ENCODE results near the gene PXT1.

The PXT1 gene, protein sequence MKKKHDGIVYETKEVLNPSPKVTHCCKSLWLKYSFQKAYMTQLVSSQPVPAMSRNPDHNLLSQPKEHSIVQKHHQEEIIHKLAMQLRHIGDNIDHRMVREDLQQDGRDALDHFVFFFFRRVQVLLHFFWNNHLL

DNA sequence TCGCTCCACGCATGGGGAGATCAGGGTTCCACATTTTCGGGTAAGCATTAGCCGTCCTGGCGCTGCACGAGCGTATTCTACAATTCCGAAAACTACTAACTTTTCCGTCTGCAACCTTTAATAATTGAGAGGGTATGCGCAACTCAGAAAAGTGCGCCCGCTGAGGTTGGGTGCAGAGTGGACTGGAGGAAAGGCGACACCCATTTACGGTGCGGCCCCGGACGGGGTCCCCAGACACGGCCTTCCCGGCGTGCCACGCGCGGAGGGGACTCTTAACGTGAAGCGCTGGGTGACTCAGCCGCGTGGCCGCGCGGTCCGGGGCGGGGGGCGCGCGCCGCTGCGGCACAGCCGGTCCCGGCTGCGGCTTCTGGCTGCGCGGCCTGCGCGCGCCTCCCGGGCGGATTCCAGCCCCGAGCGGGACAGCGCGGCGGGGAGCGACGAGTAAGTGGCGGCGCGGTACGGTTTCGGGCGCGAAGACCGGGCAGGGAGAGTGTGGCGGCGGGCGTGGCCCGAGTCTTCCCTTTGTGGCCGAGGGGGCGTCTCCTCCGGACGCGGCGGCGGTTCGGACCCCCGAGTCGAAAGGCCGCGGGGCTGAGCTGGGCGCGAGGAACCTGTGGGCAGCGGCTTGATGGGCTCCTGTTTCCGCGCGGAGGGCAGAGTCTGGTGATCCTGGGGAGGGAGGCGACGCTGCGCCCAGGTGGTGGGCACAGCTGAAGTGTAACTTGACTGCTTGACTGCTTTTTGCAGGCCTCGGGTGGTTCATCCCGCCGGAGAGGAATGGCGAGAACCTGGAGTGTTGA, at the start of gene PXT1, which contains the start of gene KCTD20:
Gene PXT1 (minus strand): TSS at position 184 of the 800 bp plus-strand sequence. CDS start 16,772 bp downstream, outside the sequence.
Gene KCTD20 (plus strand): TSS at position 330 of the 800 bp plus-strand sequence. CDS start 27,098 bp downstream, outside the sequence.
- 0 out of 2 replicates have a peak, but pooled peaks cover 6% of the 10 kb centered on the region for H4K20me1 ChIP-seq (ENCODE audit: insufficient read depth)
- H3K27me3 ChIP-seq (ENCODE audit: insufficient read depth, low read depth), result no peaks in the 10 kb centered on the region
- H3K79me2 ChIP-seq (ENCODE audit: insufficient read depth, low read depth), result peaks cover 55% of the 10 kb centered on the region
- peak within 1 kb of the TSS; percentile 93 for H3K4me2 ChIP-seq
- peak within 1 kb of the TSS; percentile 94 for H3K9ac ChIP-seq
- peak within 1 kb of the TSS; percentile 93 for H2AFZ ChIP-seq (ENCODE audit: low read depth)
- no peak within 1 kb of the TSS for H3K4me3 ChIP-seq (IDR thresholded peaks at IDR 0.05; ENCODE audit: insufficient read depth, low read depth, low read length)
- H3K27ac ChIP-seq, result peak within 1 kb of the TSS; percentile 89
- H3K36me3 ChIP-seq (ENCODE audit: insufficient read depth), result no peaks in the 10 kb centered on the region
- H3K4me1 ChIP-seq (ENCODE audit: low read depth, poor library complexity, severe bottlenecking), result peaks cover 35% of the 10 kb centered on the region
- no peak for TF ChIP-seq CTCF (conservative IDR thresholded peaks at IDR 0.05; ENCODE audit: low read depth, low read length)

DNA sequence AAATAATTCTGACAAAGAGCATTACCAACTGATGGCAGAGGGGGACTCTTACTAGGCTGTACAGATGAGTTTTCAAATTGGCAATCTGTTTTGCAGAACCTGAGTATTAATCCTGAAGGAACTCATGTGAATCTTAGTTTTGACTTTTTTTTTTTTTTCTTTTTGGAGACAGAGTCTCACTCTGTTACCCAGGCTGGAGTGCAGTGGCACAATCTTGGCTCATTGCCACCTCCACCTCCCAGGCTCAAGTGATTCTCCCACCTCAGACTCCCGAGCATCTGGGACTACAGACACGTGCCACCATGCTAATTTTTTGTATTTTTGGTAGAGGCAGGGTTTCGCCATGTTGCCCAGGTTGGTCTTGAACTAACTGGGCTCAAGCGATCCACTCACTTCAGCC, 49.4 kb upstream of the PXT1 start:
- TF ChIP-seq CTCF (conservative IDR thresholded peaks at IDR 0.05; ENCODE audit: low read depth, low read length), result no peak
- Histone ChIP-seq H3K79me2 (ENCODE audit: insufficient read depth, low read depth) (no peaks in the 10 kb centered on the region), H2AFZ (ENCODE audit: low read depth) (no peak overlapping the region), H3K9ac (no peak overlapping the region), H3K27me3 (ENCODE audit: insufficient read depth, low read depth) (no peaks in the 10 kb centered on the region), H4K20me1 (ENCODE audit: insufficient read depth) (no peaks in the 10 kb centered on the region), H3K4me2 (no peak overlapping the region), H3K27ac (no peak overlapping the region), H3K4me3 (IDR thresholded peaks at IDR 0.05; ENCODE audit: insufficient read depth, low read depth, low read length) (no peak overlapping the region), H3K36me3 (ENCODE audit: insufficient read depth) (no peaks in the 10 kb centered on the region; the same call in 1 of the 2 replicates), H3K4me1 (ENCODE audit: low read depth, poor library complexity, severe bottlenecking) (no peaks in the 10 kb centered on the region)

DNA sequence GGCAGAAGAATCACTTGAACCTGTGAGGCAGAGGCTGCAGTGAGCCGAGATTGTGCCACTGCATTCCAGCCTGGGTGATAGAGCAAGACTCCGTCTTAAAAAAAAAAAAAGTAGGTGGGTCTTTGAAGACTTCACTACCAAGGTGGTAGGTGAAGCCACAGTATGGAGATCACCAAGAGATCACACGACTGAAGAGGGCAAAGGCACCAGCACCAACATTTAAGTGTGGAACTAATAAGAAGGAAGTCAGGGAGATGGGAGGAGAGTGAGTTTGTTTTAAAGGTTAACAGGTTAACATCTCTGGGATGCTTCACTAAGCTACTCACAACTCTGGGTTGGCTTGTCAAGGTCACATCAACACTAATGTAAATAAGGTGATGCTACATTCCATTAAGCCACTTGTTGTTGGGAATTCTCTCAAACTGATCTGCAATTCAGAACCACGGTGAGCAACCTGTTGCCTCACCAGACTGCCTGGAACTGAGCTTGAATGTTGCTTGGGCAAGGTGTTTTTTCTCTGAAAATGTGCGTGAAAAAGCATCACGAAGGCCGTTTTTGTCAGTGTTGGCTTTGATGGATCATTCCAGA, 48.8 kb upstream of the PXT1 start:
- Histone ChIP-seq H3K27ac (no peak overlapping the region), H3K9ac (no peak overlapping the region), H4K20me1 (ENCODE audit: insufficient read depth) (no peaks in the 10 kb centered on the region), H3K4me2 (no peak overlapping the region), H2AFZ (ENCODE audit: low read depth) (no peak overlapping the region), H3K36me3 (ENCODE audit: insufficient read depth) (no peaks in the 10 kb centered on the region; the same call in 1 of the 2 replicates), H3K4me3 (IDR thresholded peaks at IDR 0.05; ENCODE audit: insufficient read depth, low read depth, low read length) (no peak overlapping the region), H3K79me2 (ENCODE audit: insufficient read depth, low read depth) (no peaks in the 10 kb centered on the region), H3K4me1 (ENCODE audit: low read depth, poor library complexity, severe bottlenecking) (no peaks in the 10 kb centered on the region), H3K27me3 (ENCODE audit: insufficient read depth, low read depth) (no peaks in the 10 kb centered on the region)
- TF ChIP-seq CTCF (conservative IDR thresholded peaks at IDR 0.05; ENCODE audit: low read depth, low read length), result no peak

GRCh38 chr6:36489426-36489825, 46.8 kb upstream of the PXT1 start:
- no peaks in the 10 kb centered on the region for H4K20me1 ChIP-seq (ENCODE audit: insufficient read depth)
- no peak overlapping the region for H2AFZ ChIP-seq (ENCODE audit: low read depth)
- TF ChIP-seq CTCF (conservative IDR thresholded peaks at IDR 0.05; ENCODE audit: low read depth, low read length), result no peak
- no peaks in the 10 kb centered on the region for H3K27me3 ChIP-seq (ENCODE audit: insufficient read depth, low read depth)
- H3K36me3 ChIP-seq (ENCODE audit: insufficient read depth), result no peaks in the 10 kb centered on the region; the same call in 1 of the 2 replicates
- H3K4me3 ChIP-seq (IDR thresholded peaks at IDR 0.05; ENCODE audit: insufficient read depth, low read depth, low read length), result no peak overlapping the region
- no peak overlapping the region for H3K4me2 ChIP-seq
- H3K27ac ChIP-seq, result no peak overlapping the region
- no peak overlapping the region for H3K9ac ChIP-seq
- H3K4me1 ChIP-seq (ENCODE audit: low read depth, poor library complexity, severe bottlenecking), result no peaks in the 10 kb centered on the region
- H3K79me2 ChIP-seq (ENCODE audit: insufficient read depth, low read depth), result no peaks in the 10 kb centered on the region

Measured in KMS-11 (cell line).